Neural progenitor cell (in vitro differentiated cells): ENCODE data around the gene CCDC15. TPM values are rescaled to one million over a fixed set of nuclear protein-coding genes. Genes with fewer than 3 reads are reported as not detected.

Source experiments
- DNase-seq: peaks from one replicate; pipeline ENCODE4 v3.0.0-alpha.2; 2016; ENCODE audit warnings: low spot score
- H2AFZ ChIP-seq: fragments of 200-600 bp; sonication (generic); replicated peaks from 2 replicates; pipeline ENCODE4 v1.6.1; 2016; ENCODE audit warnings: antibody characterized with exemption
- H3F3A ChIP-seq: fragments of 200-600 bp; sonication (generic); 2 replicates; pipeline ENCODE4 v1.6.1; 2016; ENCODE audit warnings: antibody characterized with exemption, low read depth
- H3K27ac ChIP-seq: fragments of 200-600 bp; sonication (generic); 2 replicates; pipeline ENCODE4 v1.5.1; 2016; ENCODE audit warnings: mild to moderate bottlenecking
- H3K27me3 ChIP-seq: fragments of 200-600 bp; sonication (generic); 2 replicates; pipeline ENCODE4 v1.6.1; 2016; ENCODE audit warnings: mild to moderate bottlenecking, moderate library complexity
- H3K36me3 ChIP-seq: fragments of 200-600 bp; sonication (generic); 2 replicates; pipeline ENCODE4 v1.5.1; 2016
- H3K4me1 ChIP-seq: fragments of 200-600 bp; sonication (generic); 2 replicates; pipeline ENCODE4 v1.6.1; 2016; ENCODE audit warnings: mixed run types
- H3K4me2 ChIP-seq: fragments of 200-600 bp; sonication (generic); 2 replicates; pipeline ENCODE4 v1.6.1; 2016
- H3K4me3 ChIP-seq: fragments of 200-600 bp; sonication (generic); 2 replicates; pipeline ENCODE4 v1.5.1; 2016
- H3K79me2 ChIP-seq: fragments of 200-600 bp; sonication (generic); 2 replicates; pipeline ENCODE4 v1.6.1; 2016; ENCODE audit warnings: low read depth
- H3K9ac ChIP-seq: fragments of 200-600 bp; sonication (generic); 2 replicates; pipeline ENCODE4 v1.6.1; 2016
- H3K9me3 ChIP-seq: fragments of 200-600 bp; sonication (generic); 2 replicates; pipeline ENCODE4 v1.5.1; 2016; ENCODE audit warnings: low read depth
- H4K20me1 ChIP-seq: fragments of 200-600 bp; sonication (generic); 2 replicates; pipeline ENCODE4 v1.6.1; 2016; ENCODE audit warnings: low read depth
- H3K27ac Mint-ChIP-seq: 3 replicates; pipeline ENCODE4 v1.8.0; 2021; ENCODE audit warnings: mixed read lengths
- H3K27me3 Mint-ChIP-seq: 2 replicates; pipeline ENCODE4 v1.8.0; 2022; ENCODE audit warnings: low read depth, mild to moderate bottlenecking, inconsistent platforms, moderate library complexity, mixed read lengths; ENCODE audit not compliant: insufficient read depth
- H3K36me3 Mint-ChIP-seq: 3 replicates; pipeline ENCODE4 v1.8.0; 2021; ENCODE audit warnings: mixed read lengths
- H3K4me1 Mint-ChIP-seq: 3 replicates; pipeline ENCODE4 v1.8.0; 2021; ENCODE audit warnings: mixed read lengths
- H3K4me3 Mint-ChIP-seq: 3 replicates; pipeline ENCODE4 v1.8.0; 2021; ENCODE audit warnings: mild to moderate bottlenecking, moderate library complexity, mixed read lengths
- H3K9me3 Mint-ChIP-seq: 3 replicates; pipeline ENCODE4 v1.8.0; 2020; ENCODE audit warnings: mixed read lengths
- CTCF ChIP-seq: fragments of 200-600 bp; sonication (generic); IDR thresholded peaks from 2 replicates; pipeline ENCODE4 v1.5.1; 2017; ENCODE audit warnings: antibody characterized with exemption, mild to moderate bottlenecking
- EZH2 ChIP-seq: fragments of 200-600 bp; sonication (generic); IDR thresholded peaks from 2 replicates; pipeline ENCODE4 v1.6.1; 2017; ENCODE audit warnings: antibody characterized with exemption, mild to moderate bottlenecking, moderate library complexity
- EZH2phosphoT487 ChIP-seq: fragments of 200-600 bp; sonication (generic); IDR thresholded peaks from 2 replicates; pipeline ENCODE4 v1.6.1; 2017; ENCODE audit warnings: antibody characterized with exemption
- total RNA-seq: library from RNA; depleted of rRNA; stranded (reverse); fragments of >200 nt; gene quantifications from 2 replicates; pipeline ENCODE4 v1.2.3, GENCODE V29; 2015; ENCODE audit warnings: low replicate concordance

The CCDC15 gene
- total RNA-seq, 1 donor from 2014 or later = 11.2 TPM

GRCh38 chr11:124917115-124917637 lies 36.8 kb upstream of the CCDC15 start:
- Mint-ChIP-seq H3K4me3 (no peak overlapping the region), H3K27ac (no peak overlapping the region), H3K27me3 (peaks cover 16% of the 10 kb centered on the region), H3K9me3 (peaks cover 13% of the 10 kb centered on the region), H3K36me3 (no peaks in the 10 kb centered on the region), H3K4me1 (peaks cover 11% of the 10 kb centered on the region)
- Histone ChIP-seq H3K27ac (no peak overlapping the region), H3K4me1 (peaks cover 15% of the 10 kb centered on the region), H3K9ac (no peak overlapping the region), H2AFZ (peak overlapping the region; percentile 57), H3K36me3 (no peaks in the 10 kb centered on the region), H3K4me2 (no peak overlapping the region), H4K20me1 (no peaks in the 10 kb centered on the region), H3K4me3 (no peak overlapping the region), H3K9me3 (no peaks in the 10 kb centered on the region), H3F3A (peaks cover 14% of the 10 kb centered on the region), H3K79me2 (no peaks in the 10 kb centered on the region), H3K27me3 (peaks cover 38% of the 10 kb centered on the region)
- TF ChIP-seq EZH2phosphoT487 (no peak), EZH2 (no peak), CTCF (no peak)
- no peak for DNase-seq

- peaks cover 20% of the 10 kb centered on the region for H3K27me3 Mint-ChIP-seq
- peak within 1 kb of the TSS; percentile 27 for H3K4me2 ChIP-seq
- H4K20me1 ChIP-seq = no peaks in the 10 kb centered on the region
- no peak within 1 kb of the TSS for H3K4me3 ChIP-seq
- H3F3A ChIP-seq = peaks cover 14% of the 10 kb centered on the region
- H3K36me3 Mint-ChIP-seq = no peaks in the 10 kb centered on the region
- H3K9ac ChIP-seq = no peak within 1 kb of the TSS
- H3K4me1 Mint-ChIP-seq = peaks cover 11% of the 10 kb centered on the region
- no peaks in the 10 kb centered on the region for H3K9me3 ChIP-seq
- peak within 1 kb of the TSS; percentile 24 for H3K4me3 Mint-ChIP-seq
- H3K36me3 ChIP-seq = no peaks in the 10 kb centered on the region
- TF ChIP-seq EZH2 = no peak
- TF ChIP-seq CTCF = no peak
- TF ChIP-seq EZH2phosphoT487 = no peak
- peak within 1 kb of the TSS; percentile 45 for H2AFZ ChIP-seq
- peaks cover 13% of the 10 kb centered on the region for H3K9me3 Mint-ChIP-seq
- H3K27ac Mint-ChIP-seq = peak within 1 kb of the TSS; percentile 61
- peaks cover 53% of the 10 kb centered on the region for H3K27me3 ChIP-seq
- no peaks in the 10 kb centered on the region for H3K79me2 ChIP-seq
- no peak within 1 kb of the TSS for H3K27ac ChIP-seq
- peaks cover 15% of the 10 kb centered on the region for H3K4me1 ChIP-seq
- DNase-seq = no peak
These were observed 35.1 kb upstream of the CCDC15 start, which contains the start of gene HEPN1 for GRCh38 chr11:124918950-124919349. Gene HEPN1 (plus strand): TSS chr11:124919250.

GRCh38 chr11:124919898-124920297 lies 34.1 kb upstream of the CCDC15 start:
- TF ChIP-seq EZH2 (no peak), CTCF (no peak), EZH2phosphoT487 (no peak)
- Mint-ChIP-seq H3K4me1 (peaks cover 11% of the 10 kb centered on the region), H3K36me3 (no peaks in the 10 kb centered on the region), H3K4me3 (no peak overlapping the region), H3K27me3 (peaks cover 20% of the 10 kb centered on the region), H3K9me3 (peaks cover 12% of the 10 kb centered on the region), H3K27ac (no peak overlapping the region)
- H3K4me2 ChIP-seq = peak overlapping the region; percentile 27
- peaks cover 15% of the 10 kb centered on the region for H3K4me1 ChIP-seq
- H3K4me3 ChIP-seq = no peak overlapping the region
- no peak overlapping the region for H3K9ac ChIP-seq
- peaks cover 14% of the 10 kb centered on the region for H3F3A ChIP-seq
- no peak overlapping the region for H3K27ac ChIP-seq
- DNase-seq = no peak
- H3K79me2 ChIP-seq = no peaks in the 10 kb centered on the region
- H3K9me3 ChIP-seq = no peaks in the 10 kb centered on the region
- H3K36me3 ChIP-seq = no peaks in the 10 kb centered on the region
- peak overlapping the region; percentile 45 for H2AFZ ChIP-seq
- peaks cover 53% of the 10 kb centered on the region for H3K27me3 ChIP-seq
- no peaks in the 10 kb centered on the region for H4K20me1 ChIP-seq
